ENCODE data around the gene CDC73.

DNA sequence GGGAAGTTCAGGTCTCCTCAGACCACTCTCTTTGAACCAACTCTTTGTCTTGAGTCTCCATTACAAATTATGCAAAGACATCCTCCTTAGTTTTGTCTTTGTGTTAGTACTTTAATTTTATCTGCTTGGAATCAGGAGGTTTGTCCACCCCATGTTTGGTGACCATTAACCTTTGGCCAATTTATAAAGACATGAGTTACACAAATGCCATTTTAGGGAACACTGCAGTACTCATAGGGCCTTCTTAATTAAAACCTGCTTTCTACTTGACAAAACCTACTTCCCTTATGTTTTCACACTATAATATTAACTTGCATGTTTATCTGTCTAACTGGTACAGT lies 7.9 kb upstream of the CDC73 start:
- TF ChIP-seq, protein P1, sequence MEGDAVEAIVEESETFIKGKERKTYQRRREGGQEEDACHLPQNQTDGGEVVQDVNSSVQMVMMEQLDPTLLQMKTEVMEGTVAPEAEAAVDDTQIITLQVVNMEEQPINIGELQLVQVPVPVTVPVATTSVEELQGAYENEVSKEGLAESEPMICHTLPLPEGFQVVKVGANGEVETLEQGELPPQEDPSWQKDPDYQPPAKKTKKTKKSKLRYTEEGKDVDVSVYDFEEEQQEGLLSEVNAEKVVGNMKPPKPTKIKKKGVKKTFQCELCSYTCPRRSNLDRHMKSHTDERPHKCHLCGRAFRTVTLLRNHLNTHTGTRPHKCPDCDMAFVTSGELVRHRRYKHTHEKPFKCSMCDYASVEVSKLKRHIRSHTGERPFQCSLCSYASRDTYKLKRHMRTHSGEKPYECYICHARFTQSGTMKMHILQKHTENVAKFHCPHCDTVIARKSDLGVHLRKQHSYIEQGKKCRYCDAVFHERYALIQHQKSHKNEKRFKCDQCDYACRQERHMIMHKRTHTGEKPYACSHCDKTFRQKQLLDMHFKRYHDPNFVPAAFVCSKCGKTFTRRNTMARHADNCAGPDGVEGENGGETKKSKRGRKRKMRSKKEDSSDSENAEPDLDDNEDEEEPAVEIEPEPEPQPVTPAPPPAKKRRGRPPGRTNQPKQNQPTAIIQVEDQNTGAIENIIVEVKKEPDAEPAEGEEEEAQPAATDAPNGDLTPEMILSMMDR (IDR thresholded peaks at IDR 0.05; ENCODE audit: borderline replicate concordance, extremely low read depth, low read length, poor library complexity, severe bottlenecking) = no peak
- TF ChIP-seq EZH2 (IDR thresholded peaks at IDR 0.05; ENCODE audit: borderline replicate concordance, low read depth, low read length, severe bottlenecking) = no peak
